Measurements from ENCODE around the gene HDGF.

Gene HDGF

GRCh38 chr1:156703741-156704140 is 47.7 kb downstream of the HDGF start:
- DNase-seq: no peak

GRCh38 chr1:156703336-156703735 is 48.1 kb downstream of the HDGF start:
- no peak for DNase-seq

GRCh38 chr1:156700736-156701531 is 50.5 kb downstream of the HDGF start:
- DNase-seq: no peak

GRCh38 chr1:156698995-156699394 is 52.5 kb downstream of the HDGF start:
- DNase-seq: no peak

- DNase-seq: no peak
These were observed 54.0 kb downstream of the HDGF start for GRCh38 chr1:156697481-156697880.

- DNase-seq: no peak
These were observed 54.7 kb downstream of the HDGF start for GRCh38 chr1:156696755-156697154.

- DNase-seq: no peak
These were observed 56.8 kb downstream of the HDGF start for GRCh38 chr1:156694690-156694962.

GRCh38 chr1:156693848-156694689 is 57.4 kb downstream of the HDGF start:
- no peak for DNase-seq

GRCh38 chr1:156692925-156693847 is 58.3 kb downstream of the HDGF start:
- DNase-seq: no peak

- DNase-seq: no peak
These were observed 59.0 kb downstream of the HDGF start for GRCh38 chr1:156692441-156692924.
